Panc1 (cell line): ENCODE results near the gene CCDC80. TPM values are rescaled to one million over a fixed set of nuclear protein-coding genes. Genes with fewer than 3 reads are reported as not detected.

Source experiments
- ATAC-seq: fragments of 200-7000 bp; cut with Tn5 transposase; 2 replicates; pipeline ENCODE4 v1.9.1; 2020; ENCODE audit warnings: mild to moderate bottlenecking, moderate library complexity
- BruUV-seq: library from RNA; stranded (reverse); fragments of 400-500 nt; replicated peaks from 2 replicates; lab custom pipeline; 2021; lab: Mats Ljungman, UMichigan
- CTCF ChIA-PET: fragments of 300-600 bp; sonication (Branson Sonifier 250); formaldehyde crosslinking; loops from one replicate; lab custom pipeline; 2022; ENCODE audit warnings: antibody characterized with exemption; lab: Charles Lee
- POLR2A ChIA-PET: fragments of 300-600 bp; sonication (Branson Sonifier 250); formaldehyde crosslinking; loops from one replicate; lab custom pipeline; 2022; ENCODE audit warnings: antibody characterized with exemption; lab: Charles Lee
- DNase-seq: peaks from one replicate; pipeline ENCODE4 v3.0.0-alpha.2; 2010; ENCODE audit warnings: low read depth, low spot score
- H3K27ac ChIP-seq: 2 replicates; pipeline ENCODE4 v1.5.1; 2011; ENCODE audit warnings: mild to moderate bottlenecking, low read length, inconsistent platforms
- H3K27me3 ChIP-seq: fragments of 200-500 bp; sonication (Bioruptor generic); 2 replicates; pipeline ENCODE4 v1.6.0; 2014; ENCODE audit warnings: low read length, inconsistent platforms; ENCODE audit not compliant: control insufficient read depth, insufficient read depth
- H3K36me3 ChIP-seq: fragments of 200-500 bp; sonication (Bioruptor generic); 2 replicates; pipeline ENCODE4 v1.5.1; 2014; ENCODE audit warnings: inconsistent platforms, mild to moderate bottlenecking, low read length, moderate library complexity; ENCODE audit not compliant: control insufficient read depth, insufficient read depth
- H3K4me1 ChIP-seq: 2 replicates; pipeline ENCODE4 v1.5.1; 2011; ENCODE audit warnings: inconsistent platforms, mild to moderate bottlenecking, low read length, moderate library complexity; ENCODE audit not compliant: control insufficient read depth, insufficient read depth
- H3K4me3 ChIP-seq, 2 experiments: 2 replicates each; pipeline ENCODE4 v1.5.1; 2011 to 2012; ENCODE audit warnings: low read depth in 2 of 2, low read length in 2 of 2, mild to moderate bottlenecking in 2 of 2, inconsistent platforms in 1 of 2, moderate library complexity in 1 of 2
- H3K9me3 ChIP-seq: fragments of 200-500 bp; sonication (Bioruptor generic); 2 replicates; pipeline ENCODE4 v1.5.1; 2014; ENCODE audit warnings: low read depth, mild to moderate bottlenecking, inconsistent platforms, low read length, moderate library complexity; ENCODE audit not compliant: control insufficient read depth, insufficient read depth
- CTCF ChIP-seq: fragments of 450-650 bp; IDR thresholded peaks from 2 replicates; pipeline ENCODE4 v1.5.1; 2017; ENCODE audit warnings: mild to moderate bottlenecking
- POLR2AphosphoS5 ChIP-seq: IDR thresholded peaks from 2 replicates; pipeline ENCODE4 v1.6.1; 2012; ENCODE audit warnings: mild to moderate bottlenecking, low read depth, low read length, moderate library complexity
- REST ChIP-seq, 2 experiments: IDR thresholded peaks; 2 replicates each; pipeline ENCODE4 v1.6.1; 2011 to 2012; ENCODE audit warnings: low read depth in 2 of 2, control low read depth in 1 of 2, low read length in 1 of 2, mild to moderate bottlenecking in 1 of 2, moderate library complexity in 1 of 2; ENCODE audit not compliant: insufficient read depth in 1 of 2
- in situ Hi-C: cut with HindIII; loops from 2 replicates; pipeline ENCODE4 v1.10.0; 2016; ENCODE audit warnings: low sequenced_read_pairs, low pct_unique_long_range_greater_than_20kb
- intact Hi-C: fragments of 100-400 bp; cut with micrococcal nuclease; formaldehyde crosslinking; loops from one replicate; pipeline ENCODE4 v1.10.0; 2022; ENCODE audit not compliant: unreplicated experiment
- total RNA-seq: library from RNA; stranded (reverse); gene quantifications from one replicate; pipeline ENCODE4 v1.2.1, GENCODE V29; 2021; ENCODE audit not compliant: unreplicated experiment

CCDC80 gene
- total RNA-seq, 1 experiment from 2014 or later = 0.64 TPM

- POLR2A ChIA-PET = no interaction called here
These were observed 2.8 kb upstream of the CCDC80 start for GRCh38 chr3:112643621-112644240.

More at GRCh38 chr3:112643621-112644240, 2.8 kb upstream of the CCDC80 start:
- Histone ChIP-seq H3K4me3 (no peak overlapping the region), H3K9me3 (no peaks in the 10 kb centered on the region), H3K36me3 (no peaks in the 10 kb centered on the region), H3K4me1 (peaks cover 10% of the 10 kb centered on the region; the same call in 1 of the 2 replicates), H3K27me3 (peaks cover 17% of the 10 kb centered on the region), H3K27ac (no peak overlapping the region)
- CTCF ChIA-PET = no interaction called here
- no TSS peak for BruUV-seq
- TF ChIP-seq REST (IDR thresholded peaks at IDR 0.05; ENCODE audit: insufficient read depth in 1 of 2, low read depth in 2 of 2, low read length in 1 of 2) (no peak), POLR2AphosphoS5 (no peak), CTCF (no peak)
- intact Hi-C loops = loop anchor here (1.0 to 2.0 kb wide), 2 partner anchors 171 to 336 kb away; no protein-coding TSS in a partner anchor
- in situ Hi-C loops = loop anchor here (25.0 kb wide), 1 partner anchor 344 kb away; the partner anchor contains the start of genes CD200R1 and GTPBP8
- DNase-seq (no peak), ATAC-seq (no peak)
